Activated T-helper 17 cell treated with anti-CD3 and anti-CD28 coated beads, Interleukin-2, amount 50 U/mL, for 72 hours (primary cell): Measurements from ENCODE around the gene PRF1. TPM values are rescaled to one million over a fixed set of nuclear protein-coding genes. Genes with fewer than 3 reads are reported as not detected.
"Not testable (repeated sequence)": the region's sequence is repeated elsewhere in the genome, so short reads cannot be mapped to it uniquely, and the experiment has no call there.

Experiments used
- ATAC-seq: fragments of 150-1000 bp; cut with Tn5 transposase; replicated peaks from 2 replicates; pipeline ENCODE4 v1.10.0; 2021; ENCODE audit warnings: mild to moderate bottlenecking, moderate library complexity
- H3K27ac Mint-ChIP-seq: one replicate; pipeline ENCODE4 v1.8.0; 2022; ENCODE audit warnings: mixed read lengths
- H3K27me3 Mint-ChIP-seq: one replicate; pipeline ENCODE4 v1.8.0; 2022; ENCODE audit warnings: mixed read lengths
- H3K36me3 Mint-ChIP-seq: one replicate; pipeline ENCODE4 v1.8.0; 2022; ENCODE audit warnings: low read depth, mild to moderate bottlenecking, mixed read lengths
- H3K4me1 Mint-ChIP-seq: one replicate; pipeline ENCODE4 v1.8.0; 2022; ENCODE audit warnings: mixed read lengths
- H3K4me3 Mint-ChIP-seq: one replicate; pipeline ENCODE4 v1.8.0; 2022; ENCODE audit warnings: mild to moderate bottlenecking, mixed read lengths
- H3K9me3 Mint-ChIP-seq: one replicate; pipeline ENCODE4 v1.8.0; 2022; ENCODE audit warnings: mixed read lengths
- total RNA-seq, 2 donors: library from RNA; stranded (reverse); gene quantifications; one replicate each; pipeline ENCODE4 v1.2.3, GENCODE V29; 2022

PRF1 gene
- total RNA-seq, 2 donors from 2014 or later, result 22.5 to 28.5 TPM

DNA sequence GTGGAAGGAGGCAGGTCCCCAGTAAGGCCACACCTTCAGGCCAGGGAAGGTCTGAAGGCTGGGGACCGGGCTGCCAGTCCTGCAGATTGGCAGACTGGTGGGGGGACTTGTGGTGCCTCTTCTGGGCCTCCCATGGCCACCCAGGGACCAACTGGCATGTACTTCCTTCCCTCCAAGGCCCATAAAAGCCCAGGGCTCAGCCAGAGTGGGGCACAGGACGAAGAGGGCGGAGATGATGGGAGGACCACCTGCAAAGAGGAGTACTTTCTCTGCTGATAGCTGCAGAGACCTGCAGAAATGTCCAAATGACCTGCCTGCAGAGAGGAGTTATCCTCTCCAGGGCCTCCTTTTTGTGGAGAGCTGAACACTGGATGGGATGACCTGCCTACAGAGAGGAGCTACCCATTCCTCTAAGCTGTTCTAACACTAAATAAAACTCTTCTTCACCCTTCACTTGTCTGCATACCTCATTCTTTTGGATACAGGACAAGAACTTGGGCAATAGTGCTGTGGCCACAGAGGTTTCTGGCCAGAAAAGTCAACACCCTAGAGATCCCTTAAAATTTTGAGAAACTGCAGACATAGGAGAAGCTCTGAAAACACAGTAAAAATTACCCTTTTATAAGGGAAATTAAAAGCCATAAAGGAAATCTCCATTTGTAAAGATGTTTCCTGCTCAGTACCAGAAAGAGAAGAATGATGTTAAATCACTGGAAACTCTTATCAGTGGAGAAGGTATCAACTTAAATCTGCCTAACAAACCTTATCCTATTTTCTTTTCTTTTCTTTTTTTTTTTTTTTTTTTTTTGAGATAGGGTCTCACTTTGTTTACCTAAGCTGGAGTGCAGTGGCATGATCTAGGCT, 20.7 kb upstream of the PRF1 start:
- ATAC-seq, result no peak
- no peaks in the 10 kb centered on the region for H3K36me3 Mint-ChIP-seq
- H3K9me3 Mint-ChIP-seq, result peaks cover 8% of the 10 kb centered on the region
- no peak overlapping the region for H3K27ac Mint-ChIP-seq
- H3K4me3 Mint-ChIP-seq, result no peak overlapping the region
- no peaks in the 10 kb centered on the region for H3K4me1 Mint-ChIP-seq
- H3K27me3 Mint-ChIP-seq, result peaks cover 15% of the 10 kb centered on the region

DNA sequence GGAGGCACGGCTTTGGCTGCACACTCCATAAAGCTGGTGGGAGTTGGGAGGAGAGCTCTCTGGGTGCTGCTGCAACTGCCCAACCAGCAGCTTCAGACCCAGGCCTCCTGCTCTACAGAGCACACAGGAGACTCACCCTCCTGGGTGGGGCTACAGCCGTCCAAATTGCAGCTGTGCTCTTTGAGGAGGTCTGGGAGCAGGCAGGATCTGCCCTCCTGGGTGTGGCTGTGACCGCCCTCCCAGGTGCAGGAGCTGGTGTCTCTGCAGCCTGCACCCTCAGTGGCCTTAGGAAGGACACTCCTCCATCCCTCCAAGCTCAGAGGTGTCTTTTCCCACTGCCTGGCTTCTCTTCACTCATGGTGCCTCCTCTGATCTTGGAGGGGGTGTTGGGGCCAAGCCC, 20.0 kb upstream of the PRF1 start:
- Mint-ChIP-seq H3K4me1 (no peaks in the 10 kb centered on the region), H3K27ac (no peak overlapping the region), H3K9me3 (peaks cover 5% of the 10 kb centered on the region), H3K36me3 (no peaks in the 10 kb centered on the region), H3K27me3 (peaks cover 14% of the 10 kb centered on the region), H3K4me3 (no peak overlapping the region)
- ATAC-seq, result no peak

GRCh38 chr10:70621503-70622078, 19.1 kb upstream of the PRF1 start:
- no peak for ATAC-seq
- Mint-ChIP-seq H3K9me3 (peaks cover 5% of the 10 kb centered on the region), H3K36me3 (no peaks in the 10 kb centered on the region), H3K4me1 (peaks cover 2% of the 10 kb centered on the region), H3K4me3 (no peak overlapping the region), H3K27me3 (peaks cover 20% of the 10 kb centered on the region), H3K27ac (no peak overlapping the region)

GRCh38 chr10:70620020-70620289, 17.4 kb upstream of the PRF1 start:
- H3K4me1 Mint-ChIP-seq, result peaks cover 6% of the 10 kb centered on the region
- H3K27ac Mint-ChIP-seq, result no peak overlapping the region
- H3K27me3 Mint-ChIP-seq, result peaks cover 13% of the 10 kb centered on the region
- no peaks in the 10 kb centered on the region for H3K36me3 Mint-ChIP-seq
- peaks cover 5% of the 10 kb centered on the region for H3K9me3 Mint-ChIP-seq
- no peak for ATAC-seq
- no peak overlapping the region for H3K4me3 Mint-ChIP-seq

DNA sequence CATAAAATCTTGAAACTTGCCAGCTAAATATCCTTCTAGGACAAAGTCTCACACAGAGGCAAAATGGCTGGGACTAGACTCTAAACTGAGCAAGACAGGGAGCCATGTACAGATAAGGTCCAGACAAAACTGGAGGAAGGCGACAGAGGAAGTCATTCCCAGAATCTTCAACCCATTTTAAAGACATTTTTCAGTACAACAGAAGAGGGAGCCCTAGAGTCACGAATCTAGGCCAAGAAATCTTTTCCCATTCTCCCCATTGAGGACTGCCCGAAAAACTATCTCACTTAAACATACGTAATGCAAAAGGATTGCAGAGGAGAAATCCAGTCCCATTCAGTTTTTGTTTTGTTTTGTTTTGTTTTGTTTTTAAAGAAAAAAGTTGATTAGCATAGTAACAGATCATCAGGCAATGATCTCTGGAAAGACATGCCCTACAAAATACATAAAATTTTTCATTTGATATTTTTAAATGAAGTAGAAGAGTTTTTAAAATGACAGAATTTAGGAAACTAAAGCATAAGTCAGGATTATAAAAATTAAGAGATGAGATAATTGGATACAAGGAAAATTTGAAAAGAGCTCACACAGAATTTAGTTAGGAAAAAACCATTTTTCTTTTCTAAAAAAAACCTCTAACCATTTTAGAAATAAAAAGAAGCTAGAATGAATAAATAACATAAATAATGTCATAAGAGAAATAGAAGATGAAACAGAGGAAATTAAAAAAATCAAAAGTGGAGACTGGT, 16.9 kb upstream of the PRF1 start:
- Mint-ChIP-seq H3K27ac (no peak overlapping the region), H3K9me3 (peaks cover 5% of the 10 kb centered on the region)
- ATAC-seq, result no peak

GRCh38 chr10:70618663-70619062, 16.1 kb upstream of the PRF1 start:
- no peaks in the 10 kb centered on the region for H3K36me3 Mint-ChIP-seq
- peaks cover 13% of the 10 kb centered on the region for H3K27me3 Mint-ChIP-seq
- peak overlapping the region; percentile 66 for H3K27ac Mint-ChIP-seq
- H3K4me1 Mint-ChIP-seq, result peaks cover 6% of the 10 kb centered on the region
- no peak overlapping the region for H3K4me3 Mint-ChIP-seq
- H3K9me3 Mint-ChIP-seq, result peaks cover 5% of the 10 kb centered on the region
- no peak for ATAC-seq

More for the DNA sequence above, 16.9 kb upstream of the PRF1 start:
- H3K36me3 Mint-ChIP-seq, result no peaks in the 10 kb centered on the region
- H3K27me3 Mint-ChIP-seq, result peaks cover 13% of the 10 kb centered on the region
- no peak overlapping the region for H3K4me3 Mint-ChIP-seq
- H3K4me1 Mint-ChIP-seq, result peaks cover 6% of the 10 kb centered on the region

DNA sequence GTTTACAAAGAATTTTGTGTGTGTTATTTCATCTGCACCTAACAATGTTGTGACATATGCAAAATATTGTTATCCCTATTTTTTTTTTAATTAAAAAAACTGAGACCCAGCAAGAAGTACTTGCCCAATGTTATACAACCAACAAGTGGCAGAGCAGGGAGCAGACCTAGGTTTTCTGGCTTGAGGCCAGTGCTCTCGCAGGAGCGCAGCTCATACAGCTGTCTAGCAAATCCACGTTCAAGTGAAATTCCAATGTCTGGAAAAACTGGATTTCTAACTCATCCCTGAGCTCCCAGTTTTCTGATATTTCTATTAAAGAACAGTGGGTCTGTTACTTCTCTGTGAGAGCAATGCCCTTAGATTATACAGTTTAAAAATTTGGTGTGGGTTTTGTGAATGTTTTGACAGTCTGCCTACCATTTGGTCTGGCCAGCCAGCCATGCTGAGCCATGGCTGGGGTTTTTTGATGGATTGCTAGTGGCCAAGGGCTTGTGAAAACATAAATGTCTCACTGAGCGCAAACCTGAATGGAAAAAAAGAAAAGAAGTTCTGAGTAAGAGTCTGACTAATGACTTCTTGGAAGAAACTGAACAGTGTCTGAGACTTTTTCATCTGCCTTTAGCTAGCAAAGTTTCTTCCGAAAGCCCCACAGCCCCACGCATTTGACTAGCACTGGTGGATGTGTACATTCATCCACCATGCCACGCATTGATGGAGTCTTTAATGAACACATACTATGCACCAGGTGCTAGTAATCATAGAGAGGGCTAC, 15.4 kb upstream of the PRF1 start:
- Mint-ChIP-seq H3K27me3 (peaks cover 13% of the 10 kb centered on the region), H3K4me3 (no peak overlapping the region), H3K9me3 (peaks cover 5% of the 10 kb centered on the region), H3K27ac (peak overlapping the region; percentile 66), H3K4me1 (peaks cover 6% of the 10 kb centered on the region), H3K36me3 (no peaks in the 10 kb centered on the region)
- peak; percentile 88 for ATAC-seq

DNA sequence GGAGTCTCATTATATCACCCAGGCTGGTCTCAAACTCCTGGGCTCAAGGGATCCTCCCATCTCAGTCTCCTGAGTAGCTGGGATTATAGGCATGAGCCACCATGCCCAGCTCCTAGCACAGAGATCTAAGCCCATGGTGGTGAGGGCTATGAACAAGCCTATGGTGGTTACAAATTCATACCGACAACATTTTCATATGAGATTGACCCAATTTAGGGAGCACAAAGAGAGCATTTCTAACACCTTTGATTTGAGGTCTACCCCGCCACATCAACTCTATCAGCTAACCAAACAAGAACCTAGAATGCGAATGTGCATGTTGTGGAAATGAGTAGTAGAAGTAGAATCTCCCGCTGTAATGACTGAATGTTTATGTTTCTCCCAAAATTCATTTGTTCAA, 14.2 kb upstream of the PRF1 start:
- no peaks in the 10 kb centered on the region for H3K36me3 Mint-ChIP-seq
- H3K4me1 Mint-ChIP-seq, result peaks cover 6% of the 10 kb centered on the region
- H3K27ac Mint-ChIP-seq, result no peak overlapping the region
- peaks cover 5% of the 10 kb centered on the region for H3K9me3 Mint-ChIP-seq
- ATAC-seq, result peak; percentile 53
- peaks cover 13% of the 10 kb centered on the region for H3K27me3 Mint-ChIP-seq
- no peak overlapping the region for H3K4me3 Mint-ChIP-seq

GRCh38 chr10:70615784-70616522, 13.4 kb upstream of the PRF1 start:
- Mint-ChIP-seq H3K4me1 (peaks cover 6% of the 10 kb centered on the region), H3K4me3 (no peak overlapping the region)
- no peak for ATAC-seq

GRCh38 chr10:70615211-70615610, 12.7 kb upstream of the PRF1 start:
- ATAC-seq, result no peak
- Mint-ChIP-seq H3K9me3 (peaks cover 5% of the 10 kb centered on the region), H3K4me3 (no peak overlapping the region), H3K36me3 (no peaks in the 10 kb centered on the region), H3K27ac (no peak overlapping the region), H3K27me3 (peaks cover 12% of the 10 kb centered on the region), H3K4me1 (peaks cover 6% of the 10 kb centered on the region)

More at GRCh38 chr10:70615784-70616522, 13.4 kb upstream of the PRF1 start:
- H3K36me3 Mint-ChIP-seq, result no peaks in the 10 kb centered on the region
- peaks cover 5% of the 10 kb centered on the region for H3K9me3 Mint-ChIP-seq
- H3K27ac Mint-ChIP-seq, result no peak overlapping the region
- peaks cover 13% of the 10 kb centered on the region for H3K27me3 Mint-ChIP-seq

- H3K36me3 Mint-ChIP-seq, ATAC-seq, H3K4me3 Mint-ChIP-seq, H3K4me1 Mint-ChIP-seq, H3K9me3 Mint-ChIP-seq, H3K27me3 Mint-ChIP-seq, H3K27ac Mint-ChIP-seq: not testable (repeated sequence)
These were observed 11.8 kb upstream of the PRF1 start for GRCh38 chr10:70614364-70614763.

GRCh38 chr10:70613941-70614340, 11.4 kb upstream of the PRF1 start:
- Mint-ChIP-seq H3K36me3 (no peaks in the 10 kb centered on the region), H3K27ac (no peak overlapping the region), H3K4me3 (no peak overlapping the region), H3K4me1 (peaks cover 6% of the 10 kb centered on the region), H3K9me3 (no peaks in the 10 kb centered on the region), H3K27me3 (peaks cover 8% of the 10 kb centered on the region)
- peak; percentile 29 for ATAC-seq

- no peak overlapping the region for H3K27ac Mint-ChIP-seq
- H3K27me3 Mint-ChIP-seq, result no peaks in the 10 kb centered on the region
- no peaks in the 10 kb centered on the region for H3K4me1 Mint-ChIP-seq
- no peaks in the 10 kb centered on the region for H3K36me3 Mint-ChIP-seq
- no peaks in the 10 kb centered on the region for H3K9me3 Mint-ChIP-seq
- no peak for ATAC-seq
- H3K4me3 Mint-ChIP-seq, result no peak overlapping the region
These were observed 5.4 kb upstream of the PRF1 start for GRCh38 chr10:70607936-70608335.

DNA sequence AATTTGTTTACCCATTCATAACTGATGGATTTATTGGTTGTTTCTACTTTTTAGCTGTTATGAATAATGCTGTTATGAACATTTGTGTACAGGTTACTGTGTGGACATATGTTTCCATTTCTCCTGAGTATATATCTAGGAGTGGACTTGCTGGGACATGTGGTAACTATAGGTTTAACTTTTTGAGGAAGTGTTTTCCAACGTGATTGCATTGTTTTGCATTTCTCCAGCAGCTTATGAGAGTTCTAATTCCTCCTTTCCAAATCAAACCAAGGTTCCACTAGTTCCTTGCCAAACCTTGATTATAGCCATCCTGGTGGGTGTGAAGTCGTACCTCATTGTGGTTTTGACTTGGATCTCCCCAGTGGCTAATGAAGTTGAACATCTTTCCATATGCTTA, 2.6 kb upstream of the PRF1 start:
- peaks cover 6% of the 10 kb centered on the region for H3K4me1 Mint-ChIP-seq
- no peak overlapping the region for H3K4me3 Mint-ChIP-seq
- H3K36me3 Mint-ChIP-seq, result peaks cover 1% of the 10 kb centered on the region
- ATAC-seq, result no peak
- no peaks in the 10 kb centered on the region for H3K9me3 Mint-ChIP-seq
- H3K27me3 Mint-ChIP-seq, result no peaks in the 10 kb centered on the region
- no peak overlapping the region for H3K27ac Mint-ChIP-seq
